ENCODE measurements around the gene WASF2.

- no peak for TF ChIP-seq GFI1 (CRISPR knock-in tag; IDR thresholded peaks at IDR 0.05; ENCODE audit: borderline replicate concordance)
- no peak for TF ChIP-seq POLR2A (IDR thresholded peaks at IDR 0.05; ENCODE audit: insufficient read depth in 1 of 2, low read depth in 2 of 2, low read length in 2 of 2)
- TF ChIP-seq ERF (CRISPR knock-in tag; IDR thresholded peaks at IDR 0.05), result no peak
- no peak for TF ChIP-seq MAFF (IDR thresholded peaks at IDR 0.05; ENCODE audit: low read depth, low read length)
- no peak for TF ChIP-seq ATF6 (CRISPR knock-in tag; conservative IDR thresholded peaks at IDR 0.05)
- TF ChIP-seq ELF4 (CRISPR knock-in tag; IDR thresholded peaks at IDR 0.05; ENCODE audit: borderline replicate concordance), result no peak
- no peak for TF ChIP-seq RFX5 (IDR thresholded peaks at IDR 0.05; ENCODE audit: low read depth, low read length)
- no peak for TF ChIP-seq EZH2 (conservative IDR thresholded peaks at IDR 0.05; ENCODE audit: low read depth, low read length)
- no peak for TF ChIP-seq TCF7 (IDR thresholded peaks at IDR 0.05; ENCODE audit: low read depth)
- no peak for TF ChIP-seq ZSCAN5A (CRISPR knock-in tag; IDR thresholded peaks at IDR 0.05; ENCODE audit: borderline replicate concordance)
- no peak for TF ChIP-seq ZNF431 (CRISPR knock-in tag; IDR thresholded peaks at IDR 0.05; ENCODE audit: borderline replicate concordance, low read depth)
- no peak for TF ChIP-seq HDAC2 (CRISPR knock-in tag; IDR thresholded peaks at IDR 0.05)
- no peak for TF ChIP-seq CTCF (CRISPR knock-in tag; IDR thresholded peaks at IDR 0.05)
These were observed 109.7 kb downstream of the WASF2 start for GRCh38 chr1:27380224-27380623.
